A549 (cell line): ENCODE results near the gene EPN1. TPM values are rescaled to one million over a fixed set of nuclear protein-coding genes. Genes with fewer than 3 reads are reported as not detected.

Experiments used
- ATAC-seq, 2 experiments: fragments of 200-7000 bp in 1 of 2; fragments of >200 bp in 1 of 2; cut with Nextera tagmentation in 1 of 2; cut with Tn5 transposase in 1 of 2; 3 replicates each; pipeline versions ENCODE4 v1.8.0 to v1.9.1; 2018 to 2020; ENCODE audit warnings: mild to moderate bottlenecking in 1 of 2, moderate library complexity in 1 of 2
- CTCF ChIA-PET: fragments of 300-600 bp; sonication (Branson Sonifier 250); formaldehyde crosslinking; extraction: SDS; loops from one replicate; lab custom pipeline; 2021; ENCODE audit warnings: antibody characterized with exemption, inconsistent platforms; lab: Yijun Ruan, JAX
- POLR2A ChIA-PET: fragments of 350-600 bp; formaldehyde crosslinking; extraction: SDS; loops from one replicate; lab custom pipeline; 2021; ENCODE audit warnings: antibody characterized with exemption, inconsistent platforms; lab: Yijun Ruan, JAX
- DNase-seq, 2 experiments: peaks; one replicate each; pipeline versions ENCODE4 v3.0.0 to v3.0.0-alpha.2; 2011 to 2016; ENCODE audit warnings: low read depth in 1 of 2, low spot score in 1 of 2
- FAIRE-seq: peaks from 2 replicates; lab custom pipeline; 2011; peaks lifted over from hg19 to GRCh38; lab: Jason Lieb, UNC
- H3K27ac ChIP-seq, 2 experiments: fragments of >200 bp; sonication (Bioruptor Twin); formaldehyde crosslinking; 3 replicates each; pipeline ENCODE4 v1.5.1; 2016 to 2017
- H3K4me1 ChIP-seq: fragments of >200 bp; sonication (Bioruptor Twin); formaldehyde crosslinking; 3 replicates; pipeline ENCODE4 v1.6.1; 2016
- H3K4me2 ChIP-seq: fragments of >200 bp; sonication (Bioruptor Twin); formaldehyde crosslinking; 3 replicates; pipeline ENCODE4 v1.6.1; 2016
- H3K4me3 ChIP-seq: fragments of >200 bp; sonication (Bioruptor Twin); formaldehyde crosslinking; 3 replicates; pipeline ENCODE4 v1.5.1; 2016
- H3K9me3 ChIP-seq: fragments of >200 bp; sonication (Bioruptor Twin); formaldehyde crosslinking; 3 replicates; pipeline ENCODE4 v1.6.1; 2016
- BHLHE40 ChIP-seq: IDR thresholded peaks from 2 replicates; pipeline ENCODE4 v1.6.1; 2012; ENCODE audit warnings: low read depth, low read length, inconsistent platforms
- FOSB ChIP-seq: fragments of 250-450 bp; sonication (Bioruptor Pico); IDR thresholded peaks from 2 replicates; pipeline ENCODE4 v1.5.0; 2020; ENCODE audit warnings: mild to moderate bottlenecking, moderate library complexity
- GATA3 ChIP-seq: IDR thresholded peaks from 2 replicates; pipeline ENCODE4 v1.6.1; 2012; ENCODE audit warnings: borderline replicate concordance
- JUN ChIP-seq, 2 experiments: fragments of >200 bp; sonication (Bioruptor Twin); formaldehyde crosslinking; IDR thresholded peaks; 2 replicates in 1 of 2; 3 replicates in 1 of 2; pipeline ENCODE4 v1.6.1; 2016 to 2017
- JUNB ChIP-seq: fragments of >200 bp; sonication (Bioruptor Twin); formaldehyde crosslinking; IDR thresholded peaks from 2 replicates; pipeline ENCODE4 v1.6.1; 2016
- PHF8 ChIP-seq: fragments of 200-600 bp; sonication (generic); IDR thresholded peaks from 2 replicates; pipeline ENCODE4 v1.6.1; 2016; ENCODE audit warnings: low read depth, mild to moderate bottlenecking, antibody characterized with exemption, moderate library complexity, borderline replicate concordance
- RAD21 ChIP-seq, 2 experiments: fragments of >200 bp in 1 of 2; sonication (Bioruptor Twin) in 1 of 2; formaldehyde crosslinking in 1 of 2; IDR thresholded peaks in 1 of 2; conservative IDR thresholded peaks in 1 of 2; 2 replicates in 1 of 2; 3 replicates in 1 of 2; pipeline ENCODE4 v1.6.1; 2012 to 2018; ENCODE audit warnings: inconsistent platforms in 1 of 2
- RFX5 ChIP-seq: fragments of 450-650 bp; IDR thresholded peaks from 2 replicates; pipeline ENCODE4 v1.7.1; 2014; ENCODE audit warnings: antibody characterized with exemption, mild to moderate bottlenecking, moderate library complexity
- TP53 ChIP-seq: fragments of 250-450 bp; sonication (Bioruptor Pico); IDR thresholded peaks from 2 replicates; pipeline ENCODE4 v1.5.0; 2021; ENCODE audit warnings: mild to moderate bottlenecking, moderate library complexity
- ZFP36 ChIP-seq: fragments of 450-650 bp; IDR thresholded peaks from 2 replicates; pipeline ENCODE4 v1.6.1; 2014; ENCODE audit warnings: borderline replicate concordance; ENCODE audit not compliant: partially characterized antibody
- ZSCAN20 ChIP-seq: fragments of 250-450 bp; sonication (Bioruptor Pico); IDR thresholded peaks from 2 replicates; pipeline ENCODE4 v1.8.0; 2022; ENCODE audit warnings: mild to moderate bottlenecking, moderate library complexity
- WGBS: methylation state at CpG from one replicate; pipeline ENCODE4 v1.1.6; 2017; ENCODE audit errors: missing lambda C conversion rate; 5-methylcytosine and 5-hydroxymethylcytosine counted together
- polyA plus RNA-seq, 4 experiments: library from polyadenylated mRNA; depleted of rRNA in 3 of 4; stranded (reverse); fragments of >200 nt; fragmentation: RNase III in 1 of 4; extraction: RNeasy Plus Mini Kit Qiagen cat#74134 plus additional on column Dnase treatment in 1 of 4; gene quantifications; 2 replicates in 3 of 4; 3 replicates in 1 of 4; pipeline ENCODE4 v1.2.3, GENCODE V29; 2011 to 2017
- TF ChIP-seq, protein P1 (sequence below): IDR thresholded peaks from 2 replicates; pipeline ENCODE4 v1.6.1; 2012
- TF ChIP-seq, protein P2 (sequence below): fragments of 450-650 bp; IDR thresholded peaks from 2 replicates; pipeline ENCODE4 v1.6.1; 2014; ENCODE audit warnings: antibody characterized with exemption
- TF ChIP-seq, protein P3 (sequence below): fragments of >200 bp; sonication (Bioruptor Twin); formaldehyde crosslinking; IDR thresholded peaks from 3 replicates; pipeline ENCODE4 v1.6.1; 2016
- TF ChIP-seq, protein P4 (sequence below): IDR thresholded peaks from 2 replicates; pipeline ENCODE4 v1.6.1; 2012
- TF ChIP-seq, protein P5 (sequence below): IDR thresholded peaks from 2 replicates; pipeline ENCODE4 v1.6.1; 2012; ENCODE audit warnings: low read depth, borderline replicate concordance

EPN1 gene
- polyA plus RNA-seq, 2 of the 4 experiments (the other 2 are of a cell fraction) = 43.7 to 139 TPM

DNA sequence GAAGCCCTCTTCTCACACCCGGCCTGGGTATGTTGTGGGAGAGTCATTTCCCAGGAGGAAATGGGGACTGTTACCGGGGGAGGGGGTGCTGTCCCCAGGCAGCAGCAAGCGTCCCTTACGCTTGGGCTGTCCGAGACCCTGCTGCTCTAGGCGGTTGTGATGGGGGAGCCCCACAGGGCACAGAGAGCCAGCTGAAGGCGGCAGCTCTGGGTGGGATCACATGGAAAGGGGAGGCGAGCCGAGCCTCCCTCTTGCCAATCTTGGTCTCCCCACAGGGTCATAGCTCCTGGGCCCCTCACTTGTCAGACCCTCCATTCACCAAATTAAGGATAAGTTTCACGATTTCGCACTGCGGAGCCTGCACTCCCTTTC is 22.0 kb downstream of the EPN1 start:
- DNase-seq (no peak), FAIRE-seq (no peak), ATAC-seq (no peak)
- H3K4me2 ChIP-seq = no peak overlapping the region
- H3K27ac ChIP-seq = no peak overlapping the region
- CTCF ChIA-PET = interaction anchor here (1.1 kb wide), 1 partner anchor 43 kb away, joined by 3 read pairs; no protein-coding TSS in a partner anchor
- no peaks in the 10 kb centered on the region for H3K9me3 ChIP-seq
- POLR2A ChIA-PET = no interaction called here
- H3K4me1 ChIP-seq = no peaks in the 10 kb centered on the region
- WGBS = 93% methylated on average over 12 of the region's 12 CpGs
- no peak overlapping the region for H3K4me3 ChIP-seq
- TF ChIP-seq FOSB (CRISPR knock-in tag) = no peak
- TF ChIP-seq, protein P1, sequence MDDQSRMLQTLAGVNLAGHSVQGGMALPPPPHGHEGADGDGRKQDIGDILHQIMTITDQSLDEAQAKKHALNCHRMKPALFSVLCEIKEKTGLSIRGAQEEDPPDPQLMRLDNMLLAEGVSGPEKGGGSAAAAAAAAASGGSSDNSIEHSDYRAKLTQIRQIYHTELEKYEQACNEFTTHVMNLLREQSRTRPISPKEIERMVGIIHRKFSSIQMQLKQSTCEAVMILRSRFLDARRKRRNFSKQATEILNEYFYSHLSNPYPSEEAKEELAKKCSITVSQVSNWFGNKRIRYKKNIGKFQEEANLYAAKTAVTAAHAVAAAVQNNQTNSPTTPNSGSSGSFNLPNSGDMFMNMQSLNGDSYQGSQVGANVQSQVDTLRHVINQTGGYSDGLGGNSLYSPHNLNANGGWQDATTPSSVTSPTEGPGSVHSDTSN = no peak
- no peak for TF ChIP-seq RAD21 (conservative IDR thresholded peaks at IDR 0.05 in 1 of 2, IDR thresholded peaks at IDR 0.05 in 1 of 2)
- TF ChIP-seq GATA3 = no peak
- TF ChIP-seq TP53 = no peak
- TF ChIP-seq ZFP36 = no peak
- TF ChIP-seq, protein P2, sequence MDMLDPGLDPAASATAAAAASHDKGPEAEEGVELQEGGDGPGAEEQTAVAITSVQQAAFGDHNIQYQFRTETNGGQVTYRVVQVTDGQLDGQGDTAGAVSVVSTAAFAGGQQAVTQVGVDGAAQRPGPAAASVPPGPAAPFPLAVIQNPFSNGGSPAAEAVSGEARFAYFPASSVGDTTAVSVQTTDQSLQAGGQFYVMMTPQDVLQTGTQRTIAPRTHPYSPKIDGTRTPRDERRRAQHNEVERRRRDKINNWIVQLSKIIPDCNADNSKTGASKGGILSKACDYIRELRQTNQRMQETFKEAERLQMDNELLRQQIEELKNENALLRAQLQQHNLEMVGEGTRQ = no peak
- no peak for TF ChIP-seq RFX5
- TF ChIP-seq, protein P3, sequence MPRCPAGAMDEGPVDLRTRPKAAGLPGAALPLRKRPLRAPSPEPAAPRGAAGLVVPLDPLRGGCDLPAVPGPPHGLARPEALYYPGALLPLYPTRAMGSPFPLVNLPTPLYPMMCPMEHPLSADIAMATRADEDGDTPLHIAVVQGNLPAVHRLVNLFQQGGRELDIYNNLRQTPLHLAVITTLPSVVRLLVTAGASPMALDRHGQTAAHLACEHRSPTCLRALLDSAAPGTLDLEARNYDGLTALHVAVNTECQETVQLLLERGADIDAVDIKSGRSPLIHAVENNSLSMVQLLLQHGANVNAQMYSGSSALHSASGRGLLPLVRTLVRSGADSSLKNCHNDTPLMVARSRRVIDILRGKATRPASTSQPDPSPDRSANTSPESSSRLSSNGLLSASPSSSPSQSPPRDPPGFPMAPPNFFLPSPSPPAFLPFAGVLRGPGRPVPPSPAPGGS = no peak
- no peak for TF ChIP-seq JUNB
- TF ChIP-seq JUN (IDR thresholded peaks at IDR 0.05) = no peak
- no peak for TF ChIP-seq ZSCAN20 (CRISPR knock-in tag)
- TF ChIP-seq, protein P4, sequence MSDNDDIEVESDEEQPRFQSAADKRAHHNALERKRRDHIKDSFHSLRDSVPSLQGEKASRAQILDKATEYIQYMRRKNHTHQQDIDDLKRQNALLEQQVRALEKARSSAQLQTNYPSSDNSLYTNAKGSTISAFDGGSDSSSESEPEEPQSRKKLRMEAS = no peak

DNA sequence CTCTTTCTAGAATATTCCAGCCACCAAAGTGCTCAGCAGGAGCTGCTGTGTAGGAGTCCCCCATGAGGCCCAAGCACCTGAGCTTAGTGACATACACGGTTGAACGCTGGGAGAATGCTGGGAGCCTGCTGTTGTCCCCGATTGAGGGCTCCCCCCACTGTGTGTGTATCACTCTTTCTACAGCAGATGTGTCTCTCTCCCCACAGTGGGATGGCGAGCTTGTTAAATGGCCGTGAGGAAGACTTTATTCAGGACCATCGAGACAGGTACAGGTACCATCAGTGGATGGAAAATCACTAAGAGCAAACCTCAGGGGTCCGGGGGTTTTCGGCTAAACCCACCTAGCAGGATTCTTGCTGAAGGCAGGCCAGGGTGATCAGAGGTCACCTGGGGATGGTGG is 22.7 kb downstream of the EPN1 start:
- no peak overlapping the region for H3K4me2 ChIP-seq
- TF ChIP-seq, protein P5, sequence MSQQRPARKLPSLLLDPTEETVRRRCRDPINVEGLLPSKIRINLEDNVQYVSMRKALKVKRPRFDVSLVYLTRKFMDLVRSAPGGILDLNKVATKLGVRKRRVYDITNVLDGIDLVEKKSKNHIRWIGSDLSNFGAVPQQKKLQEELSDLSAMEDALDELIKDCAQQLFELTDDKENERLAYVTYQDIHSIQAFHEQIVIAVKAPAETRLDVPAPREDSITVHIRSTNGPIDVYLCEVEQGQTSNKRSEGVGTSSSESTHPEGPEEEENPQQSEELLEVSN = no peak
- TF ChIP-seq ZFP36 (no peak), BHLHE40 (no peak), JUNB (no peak)
- TF ChIP-seq, protein P1 = no peak
- H3K9me3 ChIP-seq = no peaks in the 10 kb centered on the region
- ChIA-PET POLR2A (no interaction called here), CTCF (interaction anchor here (1.1 kb wide), 1 partner anchor 43 kb away, joined by 3 read pairs; no protein-coding TSS in a partner anchor)
- no peak overlapping the region for H3K27ac ChIP-seq
- H3K4me3 ChIP-seq = no peak overlapping the region
- DNase-seq (no peak), FAIRE-seq (no peak), ATAC-seq (no peak)
- no peaks in the 10 kb centered on the region for H3K4me1 ChIP-seq
- 93% methylated on average over 8 of the region's 8 CpGs for WGBS

DNA sequence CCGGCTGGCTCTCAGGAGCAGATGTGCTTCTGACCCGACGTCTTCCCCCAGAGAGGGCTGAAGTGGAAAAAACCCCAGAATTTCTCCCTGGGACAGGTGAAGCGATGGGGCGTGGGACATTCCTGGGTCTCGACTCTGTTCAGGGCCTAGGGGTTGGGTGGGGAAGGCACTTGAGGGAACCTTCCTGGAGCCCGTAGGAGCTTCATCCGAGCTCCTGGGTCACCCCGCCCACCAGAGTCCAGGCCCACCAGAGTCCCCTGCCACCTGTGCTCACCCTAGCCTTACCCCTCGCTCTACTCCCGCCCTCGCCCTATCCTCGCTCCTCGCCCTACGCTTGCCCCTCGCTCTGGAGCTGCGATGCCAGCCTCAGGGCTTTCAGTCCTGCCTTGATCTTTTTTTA is 23.2 kb downstream of the EPN1 start:
- ChIA-PET CTCF (interaction anchor here (0.6 to 1.4 kb wide), 2 partner anchors 635 to 722 kb away, joined by 3 read pairs; no protein-coding TSS in a partner anchor), POLR2A (no interaction called here)
- WGBS = 95% methylated on average over 17 of the region's 17 CpGs
- peak in 1 of 2 experiments; percentile 10; a peak in 2 of 6 replicates for ATAC-seq
- Histone ChIP-seq H3K9me3 (peaks cover 3% of the 10 kb centered on the region; the same call in 1 of the 3 replicates), H3K4me1 (no peaks in the 10 kb centered on the region), H3K4me2 (no peak overlapping the region), H3K27ac (no peak overlapping the region), H3K4me3 (no peak overlapping the region)
- DNase-seq = no peak
- FAIRE-seq = no peak
- no peak for TF ChIP-seq PHF8
